Measurements from ENCODE around the gene GANAB. TPM values are rescaled to one million over a fixed set of nuclear protein-coding genes. Genes with fewer than 3 reads are reported as not detected.

The GANAB gene
- total and polyA plus RNA-seq, 2 of the 4 experiments (the other 2 are of a cell fraction), result 209 to 344 TPM

- TF ChIP-seq FOS (IDR thresholded peaks at IDR 0.05; ENCODE audit: low read depth, low read length) (no peak), SMC3 (IDR thresholded peaks at IDR 0.05; ENCODE audit: low read depth, low read length) (no peak), RCOR1 (IDR thresholded peaks at IDR 0.05; ENCODE audit: insufficient replicate concordance, low read length) (no peak)
These were observed 37.6 kb downstream of the GANAB start (continued) for GRCh38 chr11:62608776-62609175.

DNA sequence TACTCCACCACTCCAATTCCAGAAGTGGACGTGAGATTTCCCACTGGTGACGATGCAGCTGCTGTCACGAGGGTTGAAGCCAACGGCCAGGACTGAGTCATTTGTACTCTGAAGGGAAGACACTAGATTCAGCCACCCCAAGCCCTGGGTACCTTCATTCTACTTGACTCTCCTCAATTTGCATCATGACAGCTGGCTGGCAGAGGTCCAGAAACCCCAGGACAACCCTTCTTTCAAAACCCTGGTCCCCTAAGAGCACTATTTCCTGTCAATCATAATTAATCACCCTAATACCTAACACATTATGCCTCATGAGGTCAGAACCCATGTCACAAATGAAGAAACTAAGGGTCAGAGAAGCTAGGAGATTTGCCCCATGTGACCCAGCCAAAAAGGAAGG, 38.7 kb downstream of the GANAB start:
- POLR2A ChIA-PET (ENCODE audit: unreplicated experiment), result no interaction called here
- H4K8ac ChIP-seq (ENCODE audit: low read depth in 2 of 2, low read length in 2 of 2), result no peak overlapping the region
- no peaks in the 10 kb centered on the region; the same call in 1 of the 2 replicates for H4K20me1 ChIP-seq (ENCODE audit: insufficient read depth, low read length)
- dilution Hi-C loops (cut with HindIII; ENCODE audit: low sequenced_read_pairs, unreplicated experiment) (no loop called here), in situ Hi-C loops (cut with MboI; ENCODE audit: low sequenced_read_pairs) (no loop called here), intact Hi-C loops (cut with micrococcal nuclease) (no loop called here)
- 70% methylated on average over 4 of the region's 4 CpGs; no CpG with 5 or more reads in 1 of the 2 experiments for WGBS, 2 experiments (ENCODE audit: extremely low coverage in 2 of 2, insufficient read length in 1 of 2)
- H4K91ac ChIP-seq (ENCODE audit: insufficient read depth, low read depth, low read length), result no peak overlapping the region
- no peak overlapping the region for H3K27ac ChIP-seq (ENCODE audit: insufficient read depth, low read length)
- DNase-seq (no peak), ATAC-seq (ENCODE audit: low read depth) (no peak)
- H3K14ac ChIP-seq (replicated peaks; ENCODE audit: low read depth, low read length), result no peak overlapping the region
- no peak overlapping the region for H2BK120ac ChIP-seq (ENCODE audit: low read depth, low read length)
- H3K4me1 ChIP-seq (ENCODE audit: control insufficient read depth, insufficient read depth, low read length), result peaks cover 7% of the 10 kb centered on the region
- no peak overlapping the region for H2AFZ ChIP-seq (replicated peaks; ENCODE audit: low read length, poor library complexity)
- no peak overlapping the region for H3K23ac ChIP-seq (ENCODE audit: low read depth, low read length)
- H3K56ac ChIP-seq (ENCODE audit: extremely low read depth, insufficient read depth, low read length), result no peak overlapping the region
- no peak overlapping the region for H3K4ac ChIP-seq (ENCODE audit: low read depth, low read length)
- H2BK5ac ChIP-seq (ENCODE audit: low read depth, low read length, poor library complexity, severe bottlenecking), result no peak overlapping the region
- no peak overlapping the region for H4K5ac ChIP-seq (ENCODE audit: low read depth, low read length)
- CTCF ChIA-PET, result no interaction called here
- H3K36me3 ChIP-seq (ENCODE audit: control insufficient read depth, insufficient read depth, low read length), result peaks cover 35% of the 10 kb centered on the region
- H2BK20ac ChIP-seq (ENCODE audit: low read depth, low read length), result no peak overlapping the region
- no peak overlapping the region for H2AK9ac ChIP-seq (replicated peaks; ENCODE audit: low read depth, low read length, poor library complexity)
- no peaks in the 10 kb centered on the region for H3K9me3 ChIP-seq (ENCODE audit: control insufficient read depth, insufficient read depth, low read length)
- no peak overlapping the region for H3K4me3 ChIP-seq (ENCODE audit: insufficient read depth, low read depth, low read length)
- BruUV-seq (replicated peaks), result no TSS peak
- H3K18ac ChIP-seq (ENCODE audit: low read depth, low read length), result no peak overlapping the region
- H2AK5ac ChIP-seq (ENCODE audit: low read depth, low read length), result no peak overlapping the region
- H3K4me2 ChIP-seq (ENCODE audit: low read depth, low read length), result no peak overlapping the region
- no peak overlapping the region for H3K9ac ChIP-seq (ENCODE audit: low read depth, low read length)
- H3K79me1 ChIP-seq (ENCODE audit: low read depth in 1 of 2, low read length in 2 of 2), result peaks cover 14 to 30% of the 10 kb centered on the region in 2 experiments; a peak in 3 of 4 replicates
- H3K9me1 ChIP-seq (ENCODE audit: insufficient read depth, low read length), result peaks cover 5% of the 10 kb centered on the region
- no peaks in the 10 kb centered on the region for H3K27me3 ChIP-seq (ENCODE audit: control insufficient read depth, insufficient read depth, low read length)
- H2BK15ac ChIP-seq (ENCODE audit: low read depth, low read length), result no peak overlapping the region
- TF ChIP-seq BHLHE40 (IDR thresholded peaks at IDR 0.05; ENCODE audit: low read depth, low read length), result no peak
- TF ChIP-seq MAZ (IDR thresholded peaks at IDR 0.05; ENCODE audit: borderline replicate concordance, low read depth, low read length), result no peak
- no peak for TF ChIP-seq RFX5 (IDR thresholded peaks at IDR 0.05; ENCODE audit: low read depth, low read length)
- no peak for TF ChIP-seq CTCF (conservative IDR thresholded peaks at IDR 0.05; ENCODE audit: low read depth, low read length)
- TF ChIP-seq ELK1 (IDR thresholded peaks at IDR 0.05; ENCODE audit: borderline replicate concordance, low read depth, low read length), result no peak
- no peak for TF ChIP-seq MAFK (IDR thresholded peaks at IDR 0.05; ENCODE audit: low read depth, low read length)
- no peak for TF ChIP-seq POLR2A (IDR thresholded peaks at IDR 0.05; ENCODE audit: low read depth, low read length)
- TF ChIP-seq FOS (IDR thresholded peaks at IDR 0.05; ENCODE audit: low read depth, low read length), result no peak
- no peak for TF ChIP-seq SMC3 (IDR thresholded peaks at IDR 0.05; ENCODE audit: low read depth, low read length)
- TF ChIP-seq NFE2L2 (IDR thresholded peaks at IDR 0.05; ENCODE audit: low read depth, low read length), result no peak
- TF ChIP-seq RCOR1 (IDR thresholded peaks at IDR 0.05; ENCODE audit: insufficient replicate concordance, low read length), result no peak
- no peak for TF ChIP-seq CHD1 (IDR thresholded peaks at IDR 0.05; ENCODE audit: low read depth, low read length)
- TF ChIP-seq USF2 (IDR thresholded peaks at IDR 0.05; ENCODE audit: low read depth, low read length), result no peak
- no peak for TF ChIP-seq MXI1 (IDR thresholded peaks at IDR 0.05; ENCODE audit: borderline replicate concordance, low read depth, low read length)
